ENCODE results near the gene SERPINE3. TPM values are rescaled to one million over a fixed set of nuclear protein-coding genes. Genes with fewer than 3 reads are reported as not detected.
A peak's percentile ranks its signal among the peaks of the same experiment; 100 is the strongest.

Gene SERPINE3
- total RNA-seq, 2 donors from 2014 or later, result not detected

DNA sequence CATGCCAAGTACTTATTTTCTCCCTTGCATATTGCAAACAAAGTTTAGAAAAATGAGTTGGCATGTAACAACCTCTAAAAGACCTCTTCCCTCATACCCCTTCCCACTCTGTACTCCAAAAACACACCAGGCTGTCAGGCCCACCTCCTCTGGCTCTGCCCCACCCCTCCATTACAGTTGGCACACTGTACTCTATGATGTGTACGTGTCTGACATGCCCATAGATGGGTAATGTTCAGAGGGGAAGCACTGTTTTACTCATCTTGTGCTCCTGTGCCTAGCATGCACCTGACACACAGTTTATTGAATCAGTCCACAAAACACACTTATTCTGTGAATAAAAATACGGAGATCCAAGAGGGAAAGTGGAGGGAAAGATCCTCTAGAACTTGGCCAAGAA is 45.6 kb downstream of the SERPINE3 start:
- H3K4me3 Mint-ChIP-seq, result no peak overlapping the region
- no peaks in the 10 kb centered on the region for H3K9me3 Mint-ChIP-seq
- H3K27ac Mint-ChIP-seq, result no peak overlapping the region
- H3K36me3 Mint-ChIP-seq (ENCODE audit: insufficient read depth in 2 of 2), result peaks cover 2 to 5% of the 10 kb centered on the region in 2 donors
- H3K4me1 Mint-ChIP-seq (ENCODE audit: low read depth), result no peaks in the 10 kb centered on the region
- DNase-seq, result no peak
- ATAC-seq (replicated peaks in 1 of 2), result peak in 1 of 2 donors; percentile 47
- H3K27me3 Mint-ChIP-seq (ENCODE audit: low read depth), result no peaks in the 10 kb centered on the region

DNA sequence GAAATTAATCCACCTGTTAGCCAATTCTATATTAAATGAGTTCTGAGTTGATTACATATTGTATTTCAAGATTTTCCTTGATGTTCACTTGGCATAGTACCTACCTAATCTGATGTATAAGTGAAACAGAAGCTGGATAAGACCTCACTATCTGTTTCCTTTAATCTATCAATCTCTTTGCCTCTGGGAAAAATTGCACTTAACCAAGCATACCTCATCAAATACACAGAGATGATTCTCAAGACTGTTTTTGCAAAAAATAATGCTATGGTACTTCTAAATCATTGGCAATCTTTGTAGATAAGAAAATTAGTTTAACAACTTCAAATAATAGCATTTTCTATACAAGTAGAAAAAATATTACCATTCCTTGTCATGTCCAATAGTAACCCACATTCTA is 55.2 kb downstream of the SERPINE3 start:
- Mint-ChIP-seq H3K4me1 (ENCODE audit: low read depth) (peaks cover 38% of the 10 kb centered on the region), H3K27me3 (ENCODE audit: low read depth) (no peaks in the 10 kb centered on the region), H3K27ac (peak overlapping the region; percentile 26), H3K9me3 (no peaks in the 10 kb centered on the region), H3K36me3 (ENCODE audit: insufficient read depth in 2 of 2) (peaks cover 5 to 6% of the 10 kb centered on the region in 2 donors), H3K4me3 (no peak overlapping the region)
- no peak for DNase-seq
- no peak for ATAC-seq (replicated peaks in 1 of 2)

DNA sequence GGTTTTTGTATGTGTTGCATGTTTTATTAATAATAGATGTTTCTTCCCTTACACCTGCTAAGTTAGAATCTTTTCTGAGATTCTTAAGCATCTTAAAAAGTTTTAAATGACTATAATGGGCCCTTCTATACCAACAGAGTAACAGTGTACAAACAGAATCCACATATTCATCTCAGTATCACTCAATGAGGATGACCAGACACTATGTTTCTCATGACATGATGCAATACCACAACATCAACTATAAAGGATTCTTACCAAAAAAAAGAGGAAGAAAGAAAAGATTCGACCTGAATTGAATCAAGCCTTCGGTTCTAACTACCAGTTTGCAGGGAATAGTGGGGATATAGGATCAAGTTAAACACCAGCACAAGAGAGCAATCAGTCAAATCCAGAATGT is 56.9 kb downstream of the SERPINE3 start:
- Mint-ChIP-seq H3K4me3 (peak overlapping the region; percentile 58 to 76), H3K36me3 (ENCODE audit: insufficient read depth in 2 of 2) (peaks cover 5 to 11% of the 10 kb centered on the region in 2 donors), H3K27ac (peak overlapping the region; percentile 95), H3K9me3 (no peaks in the 10 kb centered on the region), H3K4me1 (ENCODE audit: low read depth) (peaks cover 47% of the 10 kb centered on the region), H3K27me3 (ENCODE audit: low read depth) (no peaks in the 10 kb centered on the region)
- peak; percentile 98 to 100 for ATAC-seq (replicated peaks in 1 of 2)
- no peak for DNase-seq

- ATAC-seq (replicated peaks in 1 of 2) (no peak), DNase-seq (no peak)
- Mint-ChIP-seq H3K9me3 (no peaks in the 10 kb centered on the region), H3K4me1 (ENCODE audit: low read depth) (peaks cover 44% of the 10 kb centered on the region), H3K4me3 (no peak overlapping the region), H3K36me3 (ENCODE audit: insufficient read depth in 2 of 2) (peaks cover 5 to 14% of the 10 kb centered on the region in 2 donors), H3K27ac (peak overlapping the region; percentile 77), H3K27me3 (ENCODE audit: low read depth) (no peaks in the 10 kb centered on the region)
Observed at GRCh38 chr13:51397262-51397941, 57.9 kb downstream of the SERPINE3 start.

- H3K36me3 Mint-ChIP-seq (ENCODE audit: insufficient read depth in 2 of 2), result peaks cover 3 to 31% of the 10 kb centered on the region in 2 donors
- H3K27me3 Mint-ChIP-seq (ENCODE audit: low read depth), result no peaks in the 10 kb centered on the region
- peaks cover 39% of the 10 kb centered on the region for H3K4me1 Mint-ChIP-seq (ENCODE audit: low read depth)
- no peaks in the 10 kb centered on the region for H3K9me3 Mint-ChIP-seq
- no peak overlapping the region for H3K4me3 Mint-ChIP-seq
- ATAC-seq (replicated peaks in 1 of 2) (no peak), DNase-seq (no peak)
- H3K27ac Mint-ChIP-seq, result no peak overlapping the region
Observed at GRCh38 chr13:51405176-51405575, 65.7 kb downstream of the SERPINE3 start.

GRCh38 chr13:51412431-51412830 is 72.9 kb downstream of the SERPINE3 start:
- H3K27me3 Mint-ChIP-seq (ENCODE audit: low read depth), result no peaks in the 10 kb centered on the region
- ATAC-seq (replicated peaks in 1 of 2), result no peak
- H3K36me3 Mint-ChIP-seq (ENCODE audit: insufficient read depth in 2 of 2), result peaks cover 14 to 33% of the 10 kb centered on the region in 2 donors

More at GRCh38 chr13:51412431-51412830, 72.9 kb downstream of the SERPINE3 start:
- Mint-ChIP-seq H3K27ac (no peak overlapping the region), H3K9me3 (peaks cover 4 to 5% of the 10 kb centered on the region in 2 donors), H3K4me3 (no peak overlapping the region), H3K4me1 (ENCODE audit: low read depth) (peaks cover 49% of the 10 kb centered on the region)
- no peak for DNase-seq

Other genes starting within 250 kb of the SERPINE3 start
- not detected for gene C13orf42, start 228.4 kb upstream of the SERPINE3 start, total RNA-seq
- gene FAM124A, start 117.3 kb upstream of the SERPINE3 start, total RNA-seq, result under 1 TPM; 0.19 to 0.35 TPM
- gene INTS6, start 113.3 kb downstream of the SERPINE3 start, total RNA-seq, result 100 to 1,000 TPM in 1 of 2 donors, 10 to 100 TPM in 1; 94.5 to 106 TPM
- gene WDFY2, start 244.8 kb downstream of the SERPINE3 start, total RNA-seq, result 10 to 100 TPM; 12.6 to 13.5 TPM